ENCODE measurements around the gene PACS1.
"Not testable (repeated sequence)": the region's sequence is repeated elsewhere in the genome, so short reads cannot be mapped to it uniquely, and the experiment has no call there.

The PACS1 gene

GRCh38 chr11:66112601-66113499 is 42.8 kb downstream of the PACS1 start:
- no peak for DNase-seq

GRCh38 chr11:66114957-66115356 is 44.9 kb downstream of the PACS1 start:
- not testable (repeated sequence) for DNase-seq

GRCh38 chr11:66115638-66116301 is 45.7 kb downstream of the PACS1 start:
- peak in 3 of 6 experiments; percentile 61 to 69 (median 64) for DNase-seq

- no peak for DNase-seq
These were observed 46.7 kb downstream of the PACS1 start for GRCh38 chr11:66116576-66117361.

GRCh38 chr11:66118847-66119246 is 48.8 kb downstream of the PACS1 start:
- no peak for DNase-seq

- no peak for DNase-seq
These were observed 49.5 kb downstream of the PACS1 start for GRCh38 chr11:66119348-66120133.

- no peak for DNase-seq
These were observed 51.4 kb downstream of the PACS1 start for GRCh38 chr11:66121466-66121865.

- no peak for DNase-seq
These were observed 53.8 kb downstream of the PACS1 start for GRCh38 chr11:66123902-66124301.

GRCh38 chr11:66124564-66124963 is 54.5 kb downstream of the PACS1 start:
- DNase-seq = no peak

- no peak for DNase-seq
These were observed 56.0 kb downstream of the PACS1 start for GRCh38 chr11:66126064-66126463.

GRCh38 chr11:66126808-66127555 is 56.9 kb downstream of the PACS1 start:
- DNase-seq = peak; percentile 30 to 78 (median 54)

- no peak for DNase-seq
These were observed 60.9 kb downstream of the PACS1 start for GRCh38 chr11:66130978-66131377.

GRCh38 chr11:66131937-66132632 is 62.0 kb downstream of the PACS1 start:
- no peak for DNase-seq

GRCh38 chr11:66133216-66133775 is 63.2 kb downstream of the PACS1 start:
- no peak for DNase-seq

GRCh38 chr11:66136752-66137123 is 66.7 kb downstream of the PACS1 start:
- no peak for DNase-seq

GRCh38 chr11:66139817-66140404 is 69.8 kb downstream of the PACS1 start:
- no peak for DNase-seq

- no peak for DNase-seq
These were observed 72.5 kb downstream of the PACS1 start for GRCh38 chr11:66142370-66143263.

GRCh38 chr11:66143264-66143566 is 73.1 kb downstream of the PACS1 start:
- no peak for DNase-seq

- DNase-seq = no peak
These were observed 74.1 kb downstream of the PACS1 start for GRCh38 chr11:66143996-66144678.

Data from stimulated activated naive CD4-positive, alpha-beta T cell (primary cell).